Bone marrow (tissue), 2 donors: ENCODE measurements around the gene HLTF.

Source experiments
- DNase-seq, 2 donors: peaks; one replicate each; lab custom pipeline; 2025; lab: John Stamatoyannopoulos, UW

Gene HLTF

DNA sequence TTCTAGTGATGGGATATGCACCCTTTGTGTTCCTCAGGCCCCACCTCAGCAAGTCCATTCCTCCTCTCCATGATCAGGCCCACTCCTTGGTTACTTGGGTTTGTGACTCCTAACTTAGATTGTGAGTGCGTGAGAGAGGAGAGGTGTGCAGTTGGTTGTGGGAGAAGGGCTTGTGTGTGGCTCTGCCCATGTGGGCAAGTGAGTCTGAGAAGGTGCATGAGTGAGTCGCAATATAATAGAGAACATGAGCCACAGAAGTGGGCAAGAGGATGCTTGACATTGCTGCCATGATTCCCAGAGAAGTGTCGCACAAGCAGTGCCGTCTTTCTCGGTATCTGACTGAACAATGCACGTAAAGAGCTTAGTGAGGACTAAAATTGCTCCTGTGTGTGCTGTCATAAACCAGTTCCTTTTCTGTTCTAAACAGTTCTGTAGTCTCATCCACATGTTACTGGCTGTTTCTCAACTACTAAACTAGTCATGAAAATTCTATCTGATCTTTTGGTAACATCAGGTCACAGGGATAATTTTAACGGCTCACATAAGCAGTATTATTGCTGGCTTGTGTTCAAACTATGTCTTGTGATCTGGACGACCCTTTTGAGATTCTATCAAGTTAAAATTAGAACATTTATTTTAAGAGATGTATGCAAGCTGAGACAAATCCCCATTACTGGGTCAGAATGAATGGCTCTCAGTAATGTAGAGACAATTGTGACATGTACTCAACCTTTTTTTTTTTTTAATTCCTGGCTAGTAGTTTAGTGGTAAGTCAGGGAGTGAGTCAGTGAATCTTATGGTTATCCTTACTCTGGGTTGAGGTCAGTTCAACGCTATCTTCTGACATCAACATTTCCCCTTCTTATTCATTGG is 69.4 kb downstream of the HLTF start:
- DNase-seq, result no peak

DNA sequence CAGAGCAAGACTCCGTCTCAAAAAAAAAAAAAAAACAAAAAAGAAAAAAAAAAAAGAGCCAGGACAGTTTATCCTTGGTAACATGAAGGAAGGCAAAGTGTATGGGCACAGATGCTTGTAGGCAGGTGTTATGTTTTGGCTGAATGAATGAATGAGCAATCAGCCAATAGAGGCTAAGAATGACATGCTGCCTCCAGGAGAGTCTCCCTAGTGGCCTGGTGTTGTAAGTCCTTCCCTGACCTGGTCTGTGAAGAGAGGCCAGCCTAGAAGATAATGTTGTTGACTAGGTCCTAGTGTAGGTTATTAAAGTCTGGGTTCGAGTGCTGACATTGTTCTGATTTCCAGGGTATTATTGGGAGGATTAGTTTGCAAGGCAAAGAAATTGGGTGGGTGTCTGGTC is 70.1 kb downstream of the HLTF start:
- no peak for DNase-seq

DNA sequence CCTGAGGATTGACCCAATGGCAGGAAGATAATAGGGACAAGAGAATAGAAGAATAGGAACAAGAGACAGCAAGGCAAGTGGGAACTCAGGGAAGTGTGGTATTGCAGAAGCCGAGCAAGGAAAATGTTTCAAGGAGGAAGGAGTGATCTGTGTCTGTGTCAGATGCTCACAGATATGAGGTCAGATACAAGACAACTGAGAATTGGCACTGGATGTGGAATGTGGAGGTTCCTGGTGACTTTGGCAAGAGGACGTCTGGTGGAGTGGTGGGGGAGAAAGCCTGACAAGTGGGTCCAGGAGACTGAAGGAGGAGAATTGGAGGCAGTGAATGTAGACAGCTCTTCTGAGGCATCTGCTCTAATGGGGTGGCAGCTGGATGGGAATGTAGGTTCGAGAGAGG is 70.9 kb downstream of the HLTF start:
- DNase-seq, result no peak

- no peak for DNase-seq
Measured at GRCh38 chr3:149013726-149014125, 72.6 kb downstream of the HLTF start.

- DNase-seq, result no peak
Measured at GRCh38 chr3:149011676-149012075, 74.7 kb downstream of the HLTF start.

- no peak for DNase-seq
Measured at GRCh38 chr3:149010966-149011365, 75.4 kb downstream of the HLTF start.

DNA sequence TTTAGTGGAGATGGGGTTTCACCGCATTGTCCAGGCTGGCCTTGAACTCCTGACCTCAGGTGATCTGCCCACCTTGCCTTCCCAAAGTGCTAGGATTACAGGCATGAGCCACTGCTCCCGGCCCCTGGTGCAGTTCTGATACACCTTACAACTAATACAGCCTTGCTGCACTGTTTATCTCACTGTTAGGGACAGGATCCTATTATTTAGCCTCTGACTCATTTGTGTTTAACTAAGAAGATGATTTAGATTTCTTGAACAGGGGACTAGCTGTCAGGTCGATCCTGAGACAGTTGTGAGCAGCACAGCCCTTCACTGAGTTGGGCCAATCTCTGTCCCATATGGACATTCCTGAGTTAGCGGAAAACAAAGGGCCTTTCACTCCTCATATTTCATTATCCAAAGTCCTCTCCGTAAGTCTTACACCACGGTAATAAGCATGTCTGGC is 75.8 kb downstream of the HLTF start:
- DNase-seq, result no peak

DNA sequence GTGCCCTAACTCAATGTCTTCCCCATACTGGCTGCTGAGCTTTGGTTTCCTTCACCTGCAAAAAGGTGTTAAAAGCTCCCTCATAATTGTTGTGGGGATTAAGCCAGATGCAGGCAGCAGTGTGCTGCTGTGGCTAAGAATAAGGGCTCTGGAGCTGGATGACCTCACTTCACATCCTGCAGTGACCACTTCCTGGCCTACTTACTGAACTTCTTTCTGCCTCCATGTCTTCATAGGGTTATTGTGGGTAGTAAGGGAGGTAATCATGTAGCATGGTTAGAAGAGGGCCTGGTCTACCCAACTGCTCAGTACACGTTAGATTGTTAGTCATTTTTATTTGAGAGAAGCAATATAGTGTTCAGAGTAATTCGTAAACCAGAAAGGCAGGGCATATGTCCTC is 76.6 kb downstream of the HLTF start:
- DNase-seq, result peak in 1 of 2 donors; percentile 27

DNA sequence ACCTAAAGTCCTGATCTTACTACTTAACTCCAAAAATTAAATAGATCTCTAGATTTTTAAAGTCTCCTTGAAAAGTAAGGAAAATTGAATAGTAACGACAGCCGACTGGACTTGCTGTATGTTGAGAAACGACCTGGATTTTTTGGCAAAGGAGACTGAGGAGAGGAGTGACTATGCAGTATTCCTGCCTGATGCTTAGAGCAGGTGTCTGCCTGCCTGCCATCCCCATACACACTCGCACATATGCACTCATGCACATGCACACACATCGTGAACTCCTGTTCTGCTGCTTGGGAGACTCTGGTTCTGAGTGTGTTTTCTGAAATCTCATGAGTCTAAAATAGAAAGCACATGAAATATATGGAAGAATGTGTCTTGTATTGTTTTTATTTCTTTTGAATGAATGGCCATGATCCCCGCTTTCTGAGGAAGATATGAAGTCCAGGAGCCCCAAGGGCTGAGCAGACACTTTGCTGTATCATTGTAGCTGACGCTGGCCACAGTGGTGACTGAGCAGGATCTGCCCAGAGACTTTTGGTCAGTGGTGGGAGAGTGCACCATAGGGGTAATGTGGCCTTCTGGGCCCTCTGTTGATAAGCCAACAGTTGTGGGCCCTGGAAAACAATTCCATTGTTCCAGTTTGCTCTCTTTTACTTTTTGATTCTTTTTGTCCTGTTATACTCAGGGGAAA is 78.6 kb downstream of the HLTF start:
- no peak for DNase-seq

DNA sequence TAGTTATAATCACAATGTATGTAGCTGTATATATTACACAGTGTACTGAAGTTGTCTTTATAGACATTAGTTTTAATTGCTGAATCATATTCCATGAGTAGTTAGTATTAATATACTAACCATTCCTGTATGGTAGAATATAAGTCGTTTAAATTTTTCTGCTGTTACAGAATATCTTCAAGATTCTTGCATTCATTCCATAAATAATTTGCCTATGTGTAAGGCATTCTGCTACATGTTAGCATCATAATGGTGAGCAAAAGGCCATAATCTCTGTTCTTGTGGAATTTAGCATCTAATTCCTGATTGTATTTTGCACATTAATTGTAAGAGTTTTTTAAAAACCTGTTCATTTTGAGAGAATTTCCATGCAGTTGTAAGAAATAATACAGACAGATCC is 80.9 kb downstream of the HLTF start:
- no peak for DNase-seq

DNA sequence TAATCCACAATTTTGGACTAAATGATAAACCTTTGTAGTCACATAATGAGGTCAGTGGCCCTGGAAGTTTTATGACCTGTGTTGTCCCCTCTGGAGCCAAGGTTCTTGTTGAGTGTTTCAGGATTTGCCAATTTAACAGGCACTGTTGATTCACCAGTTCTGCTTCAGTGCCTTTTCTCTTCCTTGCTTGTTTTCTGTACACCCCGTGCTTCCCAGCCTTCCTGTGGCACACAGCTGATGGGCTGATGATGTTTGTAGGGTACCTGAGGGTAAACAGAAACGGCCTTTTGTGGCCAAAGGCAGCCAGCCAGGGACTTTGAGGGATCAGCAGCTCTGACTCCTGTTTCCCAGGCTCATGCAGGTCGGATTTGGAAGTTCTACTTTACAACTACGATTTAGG is 81.7 kb downstream of the HLTF start:
- DNase-seq, result no peak

- DNase-seq, result no peak
Measured at GRCh38 chr3:149003653-149004305, 82.6 kb downstream of the HLTF start.

DNA sequence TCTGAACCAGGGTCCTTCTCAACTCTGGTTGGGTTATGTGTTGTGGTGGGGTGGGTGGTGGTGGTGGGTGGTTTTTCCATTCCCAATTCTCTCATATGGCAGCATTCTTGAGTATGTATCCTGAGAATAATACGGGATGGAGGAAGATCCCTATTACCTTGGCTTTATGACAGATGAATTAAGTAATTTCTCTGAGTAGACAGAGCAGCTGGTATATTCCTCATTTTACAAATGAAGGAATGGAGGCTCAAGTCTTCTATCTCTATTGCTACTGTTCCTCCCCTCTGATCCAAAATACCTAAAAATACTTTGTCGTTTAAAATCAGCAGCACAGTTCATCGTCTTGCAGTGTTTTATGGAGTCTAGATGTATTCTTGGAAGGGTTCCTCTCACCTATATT is 84.6 kb downstream of the HLTF start:
- no peak for DNase-seq

- DNase-seq, result no peak
Measured at GRCh38 chr3:149000206-149000745, 86.1 kb downstream of the HLTF start.

GRCh38 chr3:148999806-149000205 is 86.5 kb downstream of the HLTF start:
- no peak for DNase-seq

- no peak for DNase-seq
Measured at GRCh38 chr3:148998715-148999423, 87.5 kb downstream of the HLTF start.

DNA sequence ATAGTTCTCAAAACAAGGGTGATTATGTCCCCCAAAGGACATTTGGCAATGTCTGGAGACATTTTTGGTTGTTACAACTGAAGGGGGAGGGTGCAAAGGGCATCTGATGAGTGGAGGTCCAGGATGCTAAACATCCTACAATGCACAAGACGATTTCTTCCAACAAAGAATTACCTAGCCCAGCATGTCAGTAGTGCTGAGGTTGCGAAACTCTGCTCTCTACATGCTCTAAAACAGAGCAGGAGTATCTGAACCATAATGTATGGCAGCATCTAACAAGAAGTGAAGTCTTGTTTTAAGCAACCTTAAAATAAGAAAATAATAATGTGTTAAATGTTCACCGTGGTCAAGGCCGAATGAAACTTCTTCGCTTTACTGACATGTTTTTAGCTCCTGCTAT is 88.0 kb downstream of the HLTF start:
- no peak for DNase-seq

DNA sequence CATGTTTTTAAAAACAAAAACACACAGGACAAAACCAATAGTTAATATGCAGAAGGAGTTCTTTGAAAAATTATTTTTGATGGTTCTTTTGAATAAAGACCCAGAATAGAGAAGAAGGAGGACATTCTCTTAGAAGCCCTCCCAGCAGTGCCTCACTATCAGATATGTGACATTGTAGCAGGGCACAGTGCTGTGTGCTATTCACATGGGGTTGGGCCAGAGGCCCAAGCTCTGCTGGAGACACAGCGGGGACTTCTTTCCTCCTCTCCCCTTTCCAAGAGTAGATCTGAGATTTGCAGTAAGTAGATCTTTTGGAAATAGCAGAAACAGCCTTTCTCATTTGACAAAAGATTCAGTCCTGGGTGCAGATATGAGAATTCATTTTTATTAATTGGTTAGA is 88.7 kb downstream of the HLTF start:
- no peak for DNase-seq

GRCh38 chr3:148992635-148993255 is 93.6 kb downstream of the HLTF start:
- DNase-seq, result no peak

- no peak for DNase-seq
Measured at GRCh38 chr3:148992027-148992634, 94.2 kb downstream of the HLTF start.
